ENCODE results near the gene MAPKAPK3.

Gene MAPKAPK3

DNA sequence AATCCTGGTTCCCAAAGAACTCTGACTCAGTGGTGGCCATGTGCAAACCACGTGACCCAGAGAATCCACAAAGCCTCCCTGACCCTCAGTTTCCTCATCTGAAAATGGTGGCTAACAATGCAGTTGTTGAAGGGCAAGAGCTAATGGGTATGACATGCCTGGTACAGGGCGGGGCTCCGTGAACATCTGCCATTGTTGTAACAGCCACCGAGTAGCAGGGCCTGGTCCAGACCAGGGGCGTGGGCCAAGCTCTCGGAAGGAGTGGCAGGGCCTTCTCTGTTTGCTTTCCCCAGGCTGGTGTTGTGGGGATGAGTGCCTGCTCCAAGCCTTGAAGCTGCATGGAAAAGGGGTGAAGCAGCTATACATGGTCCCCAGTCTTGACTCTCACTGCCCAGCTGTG, 13.4 kb downstream of the MAPKAPK3 start:
- no peaks in the 10 kb centered on the region for H3K36me3 Mint-ChIP-seq (ENCODE audit: low read depth)
- H3K4me1 Mint-ChIP-seq: peaks cover 29% of the 10 kb centered on the region
- TF ChIP-seq, protein P1, sequence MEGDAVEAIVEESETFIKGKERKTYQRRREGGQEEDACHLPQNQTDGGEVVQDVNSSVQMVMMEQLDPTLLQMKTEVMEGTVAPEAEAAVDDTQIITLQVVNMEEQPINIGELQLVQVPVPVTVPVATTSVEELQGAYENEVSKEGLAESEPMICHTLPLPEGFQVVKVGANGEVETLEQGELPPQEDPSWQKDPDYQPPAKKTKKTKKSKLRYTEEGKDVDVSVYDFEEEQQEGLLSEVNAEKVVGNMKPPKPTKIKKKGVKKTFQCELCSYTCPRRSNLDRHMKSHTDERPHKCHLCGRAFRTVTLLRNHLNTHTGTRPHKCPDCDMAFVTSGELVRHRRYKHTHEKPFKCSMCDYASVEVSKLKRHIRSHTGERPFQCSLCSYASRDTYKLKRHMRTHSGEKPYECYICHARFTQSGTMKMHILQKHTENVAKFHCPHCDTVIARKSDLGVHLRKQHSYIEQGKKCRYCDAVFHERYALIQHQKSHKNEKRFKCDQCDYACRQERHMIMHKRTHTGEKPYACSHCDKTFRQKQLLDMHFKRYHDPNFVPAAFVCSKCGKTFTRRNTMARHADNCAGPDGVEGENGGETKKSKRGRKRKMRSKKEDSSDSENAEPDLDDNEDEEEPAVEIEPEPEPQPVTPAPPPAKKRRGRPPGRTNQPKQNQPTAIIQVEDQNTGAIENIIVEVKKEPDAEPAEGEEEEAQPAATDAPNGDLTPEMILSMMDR (IDR thresholded peaks at IDR 0.05; ENCODE audit: unreplicated experiment in 3 of 3): no peak
- H3K27ac Mint-ChIP-seq: no peak overlapping the region
- peaks cover 13% of the 10 kb centered on the region for H3K27me3 Mint-ChIP-seq (ENCODE audit: low read depth)
- no peak overlapping the region for H3K4me3 Mint-ChIP-seq
- H3K9me3 Mint-ChIP-seq: no peaks in the 10 kb centered on the region

DNA sequence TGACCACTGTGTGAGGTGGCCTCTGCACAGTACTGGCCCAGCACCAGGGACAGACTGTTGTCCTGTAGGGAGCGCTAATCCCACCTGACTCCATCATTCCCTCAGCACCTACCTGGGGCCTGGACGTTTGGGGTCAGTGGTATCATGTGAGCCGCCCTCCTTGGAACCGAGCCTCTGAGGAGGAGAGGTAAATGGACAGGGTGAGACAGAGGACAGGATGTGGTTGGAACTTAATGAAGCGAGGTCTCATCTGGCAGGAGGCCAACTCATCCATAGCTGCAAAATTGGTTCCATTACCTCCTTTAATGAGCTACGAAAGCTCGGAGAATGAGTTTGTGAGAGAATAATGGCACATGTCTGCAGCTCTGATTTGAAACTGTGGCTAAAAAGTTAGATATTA, 13.9 kb downstream of the MAPKAPK3 start:
- Mint-ChIP-seq H3K36me3 (ENCODE audit: low read depth) (no peaks in the 10 kb centered on the region), H3K27me3 (ENCODE audit: low read depth) (peaks cover 13% of the 10 kb centered on the region), H3K4me3 (no peak overlapping the region), H3K9me3 (no peaks in the 10 kb centered on the region), H3K4me1 (peaks cover 29% of the 10 kb centered on the region), H3K27ac (peak overlapping the region in 1 of 3 experiments; percentile 58)
- TF ChIP-seq, protein P1 (IDR thresholded peaks at IDR 0.05; ENCODE audit: unreplicated experiment in 3 of 3): no peak

DNA sequence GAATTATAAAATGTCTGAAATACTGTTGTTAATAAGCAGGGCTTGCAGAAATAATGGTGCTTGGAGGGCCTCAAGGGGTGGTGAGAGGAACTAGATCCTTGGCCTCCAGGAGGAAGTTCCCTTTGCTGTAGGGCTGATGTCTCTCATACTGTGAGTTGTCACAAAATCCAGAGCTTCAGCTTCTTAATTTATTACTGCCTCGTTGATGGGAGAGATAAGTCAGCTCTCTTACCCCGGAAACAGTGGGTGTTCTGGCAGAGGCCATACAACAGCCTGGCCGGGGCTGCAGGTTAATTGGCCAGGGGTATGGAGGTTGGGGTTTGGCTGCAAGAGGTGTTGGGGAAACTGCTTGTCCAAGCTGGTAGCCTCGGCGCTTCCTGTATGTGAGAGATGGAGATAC, 15.5 kb downstream of the MAPKAPK3 start:
- peak overlapping the region; percentile 70 to 91 (median 82) for H3K27ac Mint-ChIP-seq
- peaks cover 13% of the 10 kb centered on the region for H3K27me3 Mint-ChIP-seq (ENCODE audit: low read depth)
- H3K9me3 Mint-ChIP-seq: no peaks in the 10 kb centered on the region
- H3K4me1 Mint-ChIP-seq: peaks cover 37% of the 10 kb centered on the region
- H3K36me3 Mint-ChIP-seq (ENCODE audit: low read depth): no peaks in the 10 kb centered on the region
- TF ChIP-seq, protein P1 (IDR thresholded peaks at IDR 0.05; ENCODE audit: unreplicated experiment in 3 of 3): no peak
- H3K4me3 Mint-ChIP-seq: peak overlapping the region in 1 of 3 experiments; percentile 7

DNA sequence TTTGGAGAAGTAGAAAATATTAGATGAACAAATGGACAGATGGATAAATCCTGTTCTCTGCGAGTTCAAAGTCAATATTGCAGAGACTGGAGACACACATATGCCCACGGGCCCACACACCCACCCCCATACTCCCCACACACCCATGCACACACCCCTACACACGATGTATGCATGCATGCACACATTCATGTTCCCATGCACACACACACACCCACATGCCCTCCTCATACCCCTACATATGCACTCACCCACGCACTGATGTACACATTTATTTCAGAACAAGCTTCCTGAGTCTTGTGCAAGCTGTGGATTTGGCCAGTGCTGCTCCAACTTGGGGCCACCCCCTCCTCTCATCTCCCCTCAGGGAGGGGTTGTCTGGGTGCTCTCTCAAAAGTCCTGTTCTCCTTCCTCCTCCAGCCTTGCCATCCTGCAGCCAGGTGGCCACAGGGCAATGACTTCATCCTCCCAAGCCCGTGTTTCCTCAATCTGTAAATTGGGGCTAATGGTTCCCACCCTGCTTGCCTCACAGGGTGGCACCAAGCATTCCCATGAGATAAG, 16.4 kb downstream of the MAPKAPK3 start:
- no peaks in the 10 kb centered on the region for H3K9me3 Mint-ChIP-seq
- TF ChIP-seq, protein P1 (IDR thresholded peaks at IDR 0.05; ENCODE audit: unreplicated experiment in 3 of 3): no peak
- H3K27me3 Mint-ChIP-seq (ENCODE audit: low read depth): peaks cover 13% of the 10 kb centered on the region
- H3K4me1 Mint-ChIP-seq: peaks cover 42% of the 10 kb centered on the region
- no peaks in the 10 kb centered on the region for H3K36me3 Mint-ChIP-seq (ENCODE audit: low read depth)
- H3K27ac Mint-ChIP-seq: peak overlapping the region; percentile 70 to 91 (median 82)
- H3K4me3 Mint-ChIP-seq: no peak overlapping the region

DNA sequence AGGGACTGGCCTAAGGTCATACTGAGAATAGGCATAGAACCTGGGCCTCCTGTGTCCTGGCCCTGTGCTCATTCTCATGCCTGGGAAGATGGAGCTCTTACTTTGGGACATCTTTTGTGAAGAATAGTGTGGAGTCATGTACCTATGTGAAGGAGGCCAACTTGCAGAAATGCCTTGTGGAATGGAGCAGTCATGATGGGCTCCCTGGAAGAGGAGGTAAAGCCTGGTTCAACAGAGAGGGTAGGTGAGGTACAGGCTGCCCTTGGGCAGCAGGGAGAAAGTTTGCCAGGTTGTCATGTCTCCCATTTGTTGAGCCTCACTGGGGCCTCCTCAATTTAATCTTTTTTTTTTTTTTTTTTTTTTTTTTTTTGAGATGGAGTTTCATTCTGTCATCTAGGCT, 18.1 kb downstream of the MAPKAPK3 start:
- H3K4me1 Mint-ChIP-seq: peaks cover 42% of the 10 kb centered on the region
- H3K4me3 Mint-ChIP-seq: no peak overlapping the region
- H3K36me3 Mint-ChIP-seq (ENCODE audit: low read depth): no peaks in the 10 kb centered on the region
- no peak overlapping the region for H3K27ac Mint-ChIP-seq
- H3K27me3 Mint-ChIP-seq (ENCODE audit: low read depth): peaks cover 13% of the 10 kb centered on the region
- TF ChIP-seq, protein P1 (IDR thresholded peaks at IDR 0.05; ENCODE audit: unreplicated experiment in 3 of 3): no peak
- no peaks in the 10 kb centered on the region for H3K9me3 Mint-ChIP-seq

DNA sequence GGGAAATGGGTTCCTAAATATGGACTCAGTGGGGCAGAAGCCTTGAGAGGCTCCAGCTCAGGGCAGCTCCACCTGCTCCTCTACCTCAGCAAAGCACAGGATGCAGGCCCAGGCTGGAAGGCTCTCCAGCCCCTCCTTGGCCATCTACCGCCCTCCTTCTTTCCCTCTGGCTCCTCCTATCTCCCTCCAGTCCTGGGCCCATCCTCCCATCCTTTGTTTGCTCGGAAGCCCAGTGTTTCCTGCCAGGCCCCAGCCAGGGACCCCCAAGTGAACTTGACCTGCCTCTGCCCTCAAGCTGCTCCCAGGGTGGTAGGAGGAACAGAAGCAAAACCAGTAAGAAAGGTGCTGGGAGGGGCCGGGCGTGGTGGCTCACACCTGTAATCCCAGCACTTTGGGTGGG, 20.1 kb downstream of the MAPKAPK3 start:
- TF ChIP-seq, protein P1 (IDR thresholded peaks at IDR 0.05; ENCODE audit: unreplicated experiment in 3 of 3): no peak
- peaks cover 3% of the 10 kb centered on the region for H3K27me3 Mint-ChIP-seq (ENCODE audit: low read depth)
- peak overlapping the region in 1 of 3 experiments; percentile 16 for H3K27ac Mint-ChIP-seq
- H3K9me3 Mint-ChIP-seq: no peaks in the 10 kb centered on the region
- peaks cover 5% of the 10 kb centered on the region for H3K36me3 Mint-ChIP-seq (ENCODE audit: low read depth)
- H3K4me1 Mint-ChIP-seq: peaks cover 24% of the 10 kb centered on the region
- H3K4me3 Mint-ChIP-seq: no peak overlapping the region
